ENCODE results near the gene RGL3.
"Not testable (repeated sequence)": the region's sequence is repeated elsewhere in the genome, so short reads cannot be mapped to it uniquely, and the experiment has no call there.

RGL3 gene

DNA sequence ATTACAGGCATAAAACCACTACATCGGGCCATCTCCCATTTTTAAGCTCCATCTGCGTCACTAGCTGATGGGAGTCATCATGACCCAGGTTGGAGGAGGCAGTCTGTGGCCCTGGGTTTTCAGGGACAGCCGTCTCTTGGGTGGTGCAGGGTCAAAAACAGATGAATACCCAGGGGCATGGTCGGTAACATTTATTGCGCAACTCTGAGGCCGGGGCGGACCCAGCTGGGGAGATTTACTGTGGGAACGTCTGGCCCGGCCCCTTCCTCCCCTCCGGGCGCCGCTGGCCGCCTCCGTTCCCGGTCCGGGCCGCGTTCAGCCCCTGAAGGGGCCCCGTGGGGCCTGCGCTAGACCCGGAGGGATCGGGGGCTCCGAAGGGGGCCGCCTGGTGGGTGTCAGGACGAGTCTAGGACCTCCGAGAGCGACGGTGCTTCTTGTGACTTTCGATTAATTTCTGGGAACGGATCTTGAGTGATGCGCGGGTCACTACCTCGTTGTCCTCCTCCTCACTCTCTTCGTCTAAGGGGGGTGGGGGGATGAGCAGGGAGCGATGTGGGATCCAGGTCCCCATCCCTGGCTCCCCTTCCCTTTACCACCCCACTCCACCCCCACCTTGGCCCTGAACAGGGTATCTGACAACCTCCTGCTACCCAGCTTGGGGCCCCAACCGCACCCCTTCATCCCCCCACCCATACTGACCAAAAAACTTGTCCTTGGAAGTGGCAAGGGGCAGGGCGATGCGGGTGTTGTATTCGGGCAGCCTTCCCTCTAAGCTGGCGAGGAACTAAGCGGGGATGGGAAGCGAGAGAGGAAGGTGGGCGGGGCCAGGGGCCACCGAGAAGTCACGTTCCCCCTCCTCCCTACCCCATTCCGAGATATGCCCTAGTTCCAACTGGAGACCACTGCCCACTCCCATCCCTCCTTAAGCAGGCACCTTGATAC lies 1.6 kb upstream of the RGL3 start:
- no peak for DNase-seq (ENCODE audit: low read depth in 1 of 2, low spot score in 1 of 2)

DNA sequence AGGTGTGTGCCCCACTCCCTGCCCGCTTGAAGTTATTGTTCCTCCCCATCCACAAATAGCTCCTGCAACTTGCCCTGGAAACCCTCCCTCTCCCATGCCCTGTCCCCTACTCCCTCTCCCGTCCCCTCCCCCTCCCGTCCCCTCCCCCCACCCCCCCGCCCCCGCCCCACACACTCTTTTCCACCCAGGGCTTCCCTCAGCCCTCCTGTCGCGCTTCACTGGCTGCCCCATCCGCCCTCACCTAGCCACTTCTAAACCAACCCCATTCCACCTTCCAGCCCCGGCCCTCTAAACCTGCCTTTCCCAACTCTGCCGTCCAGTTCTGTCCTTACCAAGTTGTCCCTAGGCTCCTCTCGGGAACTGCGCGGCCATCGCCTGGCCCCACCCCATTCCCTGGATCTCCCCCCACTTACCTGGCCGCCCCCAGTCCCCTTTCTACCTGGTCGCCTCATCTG lies 993 bp downstream of the RGL3 start:
- no peak for DNase-seq (ENCODE audit: low read depth in 1 of 2, low spot score in 1 of 2)

DNA sequence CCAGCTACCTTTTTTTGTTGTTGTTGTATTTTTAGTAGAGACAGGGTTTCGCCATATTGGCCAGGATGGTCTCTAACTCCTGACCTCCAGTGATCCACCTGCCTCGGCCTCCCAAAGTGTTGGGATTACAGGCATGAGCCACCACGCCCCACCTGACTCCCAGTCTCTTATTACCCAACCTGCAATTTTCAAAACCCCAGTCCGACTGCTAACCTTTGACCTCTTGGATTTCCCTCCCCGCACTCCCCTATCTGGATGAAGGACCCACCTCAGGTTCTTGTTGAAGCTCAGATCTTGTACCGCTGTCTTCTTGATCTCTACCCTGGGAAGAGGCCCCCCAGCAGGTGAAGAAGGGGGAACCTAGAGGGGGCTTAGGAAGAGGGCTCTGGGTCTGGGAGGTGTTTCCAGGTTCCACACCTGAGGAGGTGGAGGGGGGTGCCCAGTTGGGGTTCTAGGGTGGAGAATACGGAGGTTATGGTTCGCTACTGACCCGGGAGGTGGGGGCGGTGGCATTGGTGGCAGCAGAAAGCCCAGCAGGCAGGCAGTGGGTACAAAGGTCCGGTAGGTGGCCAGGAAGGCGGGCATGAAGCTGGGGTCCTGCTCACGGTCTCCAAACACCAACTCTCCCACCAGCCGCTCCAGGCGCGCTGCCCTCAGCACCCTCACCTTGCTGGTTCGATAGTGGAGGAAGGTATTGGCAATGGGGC lies 2.6 kb downstream of the RGL3 start:
- DNase-seq (ENCODE audit: low read depth in 1 of 2, low spot score in 1 of 2): no peak

GRCh38 chr19:11414544-11414943 lies 4.6 kb downstream of the RGL3 start:
- DNase-seq (ENCODE audit: low read depth in 1 of 2, low spot score in 1 of 2): no peak

DNA sequence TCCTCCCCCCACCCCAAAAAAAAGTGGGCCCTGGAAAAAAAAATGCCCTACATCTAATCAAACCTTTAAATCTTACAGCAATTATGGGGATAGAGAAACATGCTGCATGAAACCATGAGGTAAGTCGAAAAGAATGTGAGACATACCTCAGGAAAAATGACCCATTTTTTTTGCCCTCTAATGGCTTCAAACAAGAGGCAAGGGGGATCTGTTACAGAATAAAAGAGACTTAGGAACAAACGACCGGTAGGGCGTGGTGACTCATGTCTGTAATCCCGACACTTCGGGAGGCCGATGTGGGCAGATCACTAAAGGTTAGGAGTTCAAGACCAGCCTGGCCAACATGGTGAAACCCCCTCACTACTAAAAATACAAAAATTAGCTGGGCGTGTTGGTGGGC lies 8.4 kb downstream of the RGL3 start:
- no peak for DNase-seq (ENCODE audit: low read depth in 1 of 2, low spot score in 1 of 2)

GRCh38 chr19:11408591-11408990 lies 10.5 kb downstream of the RGL3 start:
- DNase-seq (ENCODE audit: low read depth in 1 of 2, low spot score in 1 of 2): no peak

DNA sequence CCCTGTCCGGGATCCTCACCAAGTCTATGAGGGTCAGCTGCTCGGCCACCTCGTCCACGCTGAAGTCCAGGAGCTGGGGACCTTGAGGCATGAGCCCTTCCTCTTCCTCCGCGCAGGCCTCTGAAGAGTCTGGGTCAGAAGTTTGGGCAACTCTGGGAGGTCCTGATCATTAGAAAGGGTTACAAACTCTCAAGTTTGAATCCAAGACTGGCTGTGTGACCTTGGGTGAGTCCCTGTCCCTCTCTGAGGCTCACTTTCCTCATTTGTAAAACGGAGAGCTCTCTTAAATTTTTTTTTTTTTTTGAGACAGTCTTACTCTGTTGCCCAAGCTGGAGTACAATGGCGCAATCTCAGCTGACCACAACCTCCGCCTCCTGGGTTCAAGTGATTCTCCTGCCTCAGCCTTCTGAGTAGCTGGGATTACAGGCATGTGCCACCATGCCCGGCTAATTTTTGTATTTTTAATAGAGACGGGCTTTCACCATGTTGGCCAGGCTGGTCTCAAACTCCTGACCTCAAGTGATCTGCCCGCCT lies 12.3 kb downstream of the RGL3 start:
- DNase-seq (ENCODE audit: low read depth in 1 of 2, low spot score in 1 of 2): not testable (repeated sequence)

DNA sequence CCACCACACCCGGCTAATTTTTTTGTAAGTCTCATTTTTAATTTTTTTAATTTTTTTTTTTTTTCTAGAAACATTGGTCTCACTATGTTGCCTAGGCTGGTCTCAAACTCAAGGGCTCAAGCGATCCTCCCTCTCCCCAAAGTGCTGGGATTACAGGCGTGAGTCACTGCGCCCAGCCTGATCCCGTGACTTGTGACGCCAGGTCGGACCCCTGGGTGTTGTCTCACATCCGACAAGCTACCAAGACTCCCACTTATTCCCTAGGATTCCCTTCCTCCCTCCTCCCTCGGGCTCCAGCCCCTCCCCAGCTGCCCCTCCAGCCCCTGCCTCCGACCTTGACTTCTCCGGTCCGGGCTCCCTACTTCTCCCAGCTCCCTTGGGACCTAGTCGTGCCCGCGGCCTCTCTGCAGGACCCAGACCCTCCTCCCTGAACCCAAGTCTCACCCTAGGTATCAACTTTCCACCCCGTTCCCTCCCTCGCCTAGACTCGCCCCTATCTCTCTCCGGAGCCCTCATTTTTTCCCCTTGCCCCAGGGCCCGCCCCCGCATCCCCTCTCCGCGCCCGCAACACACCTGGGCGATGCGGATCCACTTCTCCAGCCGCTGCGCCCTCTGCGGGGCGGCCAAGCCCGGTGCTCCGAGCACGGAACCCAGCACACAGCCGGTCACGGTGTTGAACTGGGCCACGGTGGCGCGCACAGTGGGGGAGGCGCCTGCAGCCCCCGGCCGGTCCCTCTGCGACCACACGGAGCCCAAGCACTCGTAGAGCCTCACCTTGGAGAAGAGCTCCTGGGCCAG lies 13.1 kb downstream of the RGL3 start:
- no peak for DNase-seq (ENCODE audit: low read depth in 1 of 2, low spot score in 1 of 2)

GRCh38 chr19:11404588-11405222 lies 14.4 kb downstream of the RGL3 start:
- DNase-seq (ENCODE audit: low read depth in 1 of 2, low spot score in 1 of 2): no peak

DNA sequence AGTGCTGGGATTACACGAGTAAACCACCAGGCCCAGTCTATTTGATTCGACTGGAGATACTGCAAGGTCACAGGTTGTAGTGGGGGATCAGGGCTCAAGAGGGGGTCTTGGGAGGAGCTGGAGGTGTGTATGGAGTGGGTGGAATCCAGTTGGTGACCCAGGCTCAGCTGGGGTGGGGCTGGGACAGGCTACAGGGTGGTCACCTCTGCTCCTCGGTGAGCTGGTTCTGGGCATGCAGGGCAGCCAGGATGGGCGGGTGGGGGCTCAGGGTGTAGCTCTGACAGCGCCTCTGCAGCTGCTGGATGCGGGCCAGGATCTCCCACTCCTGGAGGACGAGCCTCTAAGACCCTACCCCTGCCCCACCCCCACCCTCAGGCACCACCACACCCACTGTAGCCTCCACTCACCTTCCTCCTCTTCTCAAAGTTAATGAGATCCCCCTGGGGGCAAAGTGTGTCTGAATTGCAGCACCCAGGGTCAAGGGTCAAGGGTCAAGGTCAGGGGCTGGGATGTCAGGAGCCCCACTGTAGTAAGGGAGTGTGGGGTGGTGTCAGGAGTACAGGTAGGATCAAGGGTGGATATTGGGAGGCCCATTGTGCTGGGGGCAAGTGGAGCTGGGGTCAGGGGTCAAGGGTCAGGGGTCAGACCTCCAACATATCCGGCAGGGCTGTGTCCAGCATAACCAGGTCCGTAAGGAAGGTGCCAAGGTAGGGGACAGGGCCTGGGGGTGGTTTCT lies 17.1 kb downstream of the RGL3 start:
- no peak for DNase-seq (ENCODE audit: low read depth in 1 of 2, low spot score in 1 of 2)

GRCh38 chr19:11400798-11401197 lies 18.3 kb downstream of the RGL3 start:
- DNase-seq (ENCODE audit: low read depth in 1 of 2, low spot score in 1 of 2): no peak

DNA sequence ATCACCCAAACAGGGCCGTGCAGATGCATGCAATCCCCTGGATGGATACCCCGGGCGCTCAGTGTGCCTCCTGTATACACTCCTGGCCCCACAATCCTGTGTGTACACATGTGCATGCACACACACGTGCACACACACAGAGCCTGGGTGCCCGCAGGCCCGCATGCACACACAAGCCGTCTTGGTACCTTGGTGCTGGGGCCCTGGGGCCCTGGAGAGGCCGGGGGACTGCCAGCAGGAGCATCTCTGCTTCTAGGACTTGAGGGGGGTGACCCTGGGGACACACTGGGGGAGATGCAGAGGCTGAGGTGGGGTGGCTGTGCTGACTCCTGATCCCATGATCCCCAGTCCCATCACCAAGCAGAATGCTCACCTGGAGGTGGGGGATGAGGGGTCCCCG lies 19.4 kb downstream of the RGL3 start:
- DNase-seq (ENCODE audit: low read depth in 1 of 2, low spot score in 1 of 2): no peak

GRCh38 chr19:11397089-11397610 lies 22.0 kb downstream of the RGL3 start:
- no peak for DNase-seq (ENCODE audit: low read depth in 1 of 2, low spot score in 1 of 2)

DNA sequence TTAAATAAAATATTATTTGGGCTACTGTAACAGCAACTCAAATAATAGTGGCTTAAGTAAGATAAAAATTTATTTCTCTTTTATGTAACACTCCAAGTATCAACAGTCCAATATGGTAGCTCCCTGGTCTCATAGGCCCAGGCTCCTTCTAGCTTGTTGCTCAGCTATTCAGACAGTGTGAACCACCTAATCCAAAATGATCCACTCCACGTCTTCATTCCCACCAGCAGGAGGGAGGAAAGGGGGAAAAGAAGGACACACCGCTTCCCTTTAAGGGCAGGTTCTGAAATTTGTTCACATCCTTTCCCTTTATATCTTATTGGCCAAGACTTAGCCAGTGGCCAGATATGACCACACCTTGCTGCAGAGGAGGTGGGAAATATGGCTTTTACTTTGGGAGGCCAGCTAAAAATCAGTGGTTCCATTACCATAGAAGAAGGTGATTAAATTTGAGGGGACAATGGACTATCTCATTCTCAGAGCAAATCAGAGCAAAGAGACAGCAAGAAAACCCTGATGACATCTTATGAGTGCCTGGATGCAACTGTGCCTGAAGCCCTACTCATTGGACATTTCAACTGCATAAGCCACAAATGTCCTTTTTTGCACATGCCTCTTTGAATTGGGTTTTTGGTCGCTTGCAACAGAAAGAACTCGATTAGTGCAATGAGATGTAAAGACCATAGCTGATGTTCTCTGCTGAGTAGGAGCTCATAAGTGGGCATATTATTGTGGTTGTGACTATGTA lies 28.0 kb downstream of the RGL3 start:
- no peak for DNase-seq (ENCODE audit: low read depth in 1 of 2, low spot score in 1 of 2)

DNA sequence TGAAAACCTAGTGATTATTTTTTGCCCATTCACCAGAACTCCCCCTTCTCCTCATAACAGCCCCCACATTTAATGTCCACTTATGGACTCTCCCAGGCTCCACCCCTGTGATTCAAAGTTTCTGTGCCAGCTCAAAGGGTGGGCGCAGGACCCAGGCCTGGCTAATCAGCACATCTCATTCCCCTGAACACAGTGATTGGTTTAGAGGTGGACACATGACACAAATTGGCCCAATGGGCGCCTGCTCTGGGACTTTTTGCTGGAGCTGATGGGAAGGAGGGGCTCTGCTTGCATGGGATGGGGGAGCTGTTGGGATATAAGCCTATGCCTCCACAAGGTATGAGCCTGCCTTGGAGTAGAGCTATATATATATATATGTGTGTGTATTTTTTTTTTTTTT lies 28.8 kb downstream of the RGL3 start:
- no peak for DNase-seq (ENCODE audit: low read depth in 1 of 2, low spot score in 1 of 2)

- DNase-seq (ENCODE audit: low read depth in 1 of 2, low spot score in 1 of 2): no peak
Measured at GRCh38 chr19:11387162-11388034, 31.7 kb downstream of the RGL3 start.

- no peak for DNase-seq (ENCODE audit: low read depth in 1 of 2, low spot score in 1 of 2)
Measured at GRCh38 chr19:11384778-11385129, 34.4 kb downstream of the RGL3 start.

GRCh38 chr19:11383706-11384048 lies 35.4 kb downstream of the RGL3 start:
- DNase-seq (ENCODE audit: low read depth in 1 of 2, low spot score in 1 of 2): no peak

Measured in activated T-helper 1 cell treated with anti-CD3 and anti-CD28 coated beads, Interleukin-2, amount 50 U/mL, for 16 hours (primary cell).